Astrocyte (in vitro differentiated cells and primary cell): Measurements from ENCODE around the gene KLK13. TPM values are rescaled to one million over a fixed set of nuclear protein-coding genes. Genes with fewer than 3 reads are reported as not detected.

Experiments used
- DNase-seq: peaks from one replicate; pipeline ENCODE4 v3.0.0-alpha.2; 2010; ENCODE audit warnings: low read depth
- FAIRE-seq: peaks from 2 replicates; lab custom pipeline; 2011; peaks lifted over from hg19 to GRCh38; lab: Jason Lieb, UNC
- H2AFZ ChIP-seq: 2 replicates; pipeline ENCODE4 v1.6.0; 2012; ENCODE audit warnings: low read depth, low read length, inconsistent platforms
- H3K27ac ChIP-seq: 2 replicates; pipeline ENCODE4 v1.5.1; 2011; ENCODE audit warnings: low read depth, low read length, inconsistent platforms
- H3K27me3 ChIP-seq: 2 replicates; pipeline ENCODE4 v1.6.0; 2011; ENCODE audit warnings: low read length, inconsistent platforms; ENCODE audit not compliant: insufficient read depth
- H3K36me3 ChIP-seq: 2 replicates; pipeline ENCODE4 v1.5.1; 2011; ENCODE audit warnings: low read length, inconsistent platforms; ENCODE audit not compliant: insufficient read depth
- H3K4me1 ChIP-seq: 2 replicates; pipeline ENCODE4 v1.5.1; 2011; ENCODE audit warnings: low read length, inconsistent platforms; ENCODE audit not compliant: insufficient read depth
- H3K4me2 ChIP-seq: 2 replicates; pipeline ENCODE4 v1.6.0; 2012; ENCODE audit warnings: low read length, inconsistent platforms
- H3K4me3 ChIP-seq: 2 replicates; pipeline ENCODE4 v1.5.1; 2011; ENCODE audit warnings: low read depth, mild to moderate bottlenecking, low read length, inconsistent platforms; ENCODE audit not compliant: insufficient read depth
- H3K79me2 ChIP-seq: 2 replicates; pipeline ENCODE4 v1.6.0; 2012; ENCODE audit warnings: mild to moderate bottlenecking, low read length, inconsistent platforms; ENCODE audit not compliant: insufficient read depth
- H3K9ac ChIP-seq: 2 replicates; pipeline ENCODE4 v1.6.0; 2012; ENCODE audit warnings: mild to moderate bottlenecking, low read length, inconsistent platforms
- H3K9me3 ChIP-seq: 2 replicates; pipeline ENCODE4 v1.5.1; 2012; ENCODE audit warnings: low read depth, mild to moderate bottlenecking, low read length, inconsistent platforms; ENCODE audit not compliant: insufficient read depth
- H4K20me1 ChIP-seq: 2 replicates; pipeline ENCODE4 v1.6.0; 2012; ENCODE audit warnings: low read length, inconsistent platforms; ENCODE audit not compliant: insufficient read depth
- H3K27ac Mint-ChIP-seq: one replicate; pipeline ENCODE4 v1.8.0; 2021; ENCODE audit warnings: mild to moderate bottlenecking, mixed read lengths; ENCODE audit not compliant: unreplicated experiment
- H3K27me3 Mint-ChIP-seq: one replicate; pipeline ENCODE4 v1.8.0; 2021; ENCODE audit warnings: low read depth, mixed read lengths; ENCODE audit not compliant: unreplicated experiment
- H3K36me3 Mint-ChIP-seq: one replicate; pipeline ENCODE4 v1.8.0; 2021; ENCODE audit warnings: low read depth, mixed read lengths; ENCODE audit not compliant: unreplicated experiment
- H3K4me1 Mint-ChIP-seq: one replicate; pipeline ENCODE4 v1.8.0; 2021; ENCODE audit warnings: low read depth, mixed read lengths; ENCODE audit not compliant: unreplicated experiment
- H3K4me3 Mint-ChIP-seq: one replicate; pipeline ENCODE4 v1.8.0; 2021; ENCODE audit warnings: mild to moderate bottlenecking, moderate library complexity, mixed read lengths; ENCODE audit not compliant: unreplicated experiment
- H3K9me3 Mint-ChIP-seq: one replicate; pipeline ENCODE4 v1.8.0; 2021; ENCODE audit warnings: mild to moderate bottlenecking, mixed read lengths; ENCODE audit not compliant: unreplicated experiment
- CTCF ChIP-seq: IDR thresholded peaks from 2 replicates; pipeline ENCODE4 v1.5.1; 2011; ENCODE audit warnings: low read depth, mild to moderate bottlenecking, inconsistent platforms, low read length, moderate library complexity; ENCODE audit not compliant: insufficient read depth
- EZH2 ChIP-seq: IDR thresholded peaks from 2 replicates; pipeline ENCODE4 v1.6.1; 2012; ENCODE audit warnings: mild to moderate bottlenecking, low read length, inconsistent platforms; ENCODE audit not compliant: insufficient read depth
- total RNA-seq: library from RNA; stranded (reverse); gene quantifications from 2 replicates; pipeline ENCODE4 v1.2.1, GENCODE V29; 2021

KLK13 gene
- total RNA-seq, 1 donor from 2014 or later = 0.32 TPM

GRCh38 chr19:51012661-51013190 lies 52.2 kb downstream of the KLK13 start:
- H3K9ac ChIP-seq = no peak overlapping the region
- Mint-ChIP-seq H3K27ac (no peak overlapping the region), H3K4me1 (peaks cover 3% of the 10 kb centered on the region), H3K36me3 (no peaks in the 10 kb centered on the region), H3K4me3 (no peak overlapping the region), H3K9me3 (peaks cover 9% of the 10 kb centered on the region), H3K27me3 (peaks cover 57% of the 10 kb centered on the region)
- FAIRE-seq = no peak
- no peaks in the 10 kb centered on the region for H3K79me2 ChIP-seq
- H3K4me1 ChIP-seq = no peaks in the 10 kb centered on the region
- no peak overlapping the region for H2AFZ ChIP-seq
- no peaks in the 10 kb centered on the region for H4K20me1 ChIP-seq
- no peak overlapping the region for H3K4me2 ChIP-seq
- TF ChIP-seq EZH2 (no peak), CTCF (no peak)
- no peak for DNase-seq
- H3K27me3 ChIP-seq = peaks cover 5% of the 10 kb centered on the region
- H3K9me3 ChIP-seq = no peaks in the 10 kb centered on the region
- no peaks in the 10 kb centered on the region for H3K36me3 ChIP-seq
- no peak overlapping the region for H3K27ac ChIP-seq
- H3K4me3 ChIP-seq = no peak overlapping the region

DNA sequence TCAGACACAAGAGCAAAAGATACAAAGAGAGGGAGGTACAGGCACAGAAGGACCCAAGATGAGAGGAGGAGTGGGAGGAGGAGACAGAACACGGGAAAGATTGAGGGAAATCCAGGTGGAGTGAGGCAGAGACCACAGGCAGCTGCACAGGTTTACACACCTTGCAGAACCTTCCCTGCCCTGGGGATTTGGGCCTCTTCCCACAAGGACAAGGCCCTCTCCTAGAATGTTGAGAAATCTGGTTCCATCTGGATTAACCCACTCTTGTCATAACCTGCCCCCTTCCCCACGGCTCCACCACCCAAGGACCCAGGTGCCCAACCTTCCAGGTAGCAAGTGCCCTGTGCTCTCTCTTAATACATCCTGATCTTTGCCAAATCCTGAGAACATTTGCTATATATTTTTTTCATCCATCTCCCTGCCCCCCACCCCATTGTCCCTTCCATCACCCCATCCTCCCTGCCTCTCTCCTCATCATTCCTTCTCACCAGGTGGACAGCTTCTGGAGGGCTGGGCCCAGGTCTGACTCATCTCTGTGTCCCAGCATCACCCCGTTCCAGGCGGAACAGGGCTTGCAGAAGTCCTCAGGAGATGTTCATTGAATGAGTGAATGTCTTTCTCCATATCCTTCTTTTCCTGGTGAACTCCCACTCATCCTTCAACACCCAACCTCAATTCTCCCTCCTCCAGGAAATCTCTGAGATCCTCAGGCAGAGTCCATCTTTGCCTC lies 54.7 kb downstream of the KLK13 start:
- H3K4me1 ChIP-seq = no peaks in the 10 kb centered on the region
- H3K9ac ChIP-seq = no peak overlapping the region
- peaks cover 7% of the 10 kb centered on the region for H3K9me3 Mint-ChIP-seq
- no peak for FAIRE-seq
- H3K79me2 ChIP-seq = no peaks in the 10 kb centered on the region
- no peak overlapping the region for H3K4me2 ChIP-seq
- no peaks in the 10 kb centered on the region for H3K36me3 Mint-ChIP-seq
- H3K27ac Mint-ChIP-seq = no peak overlapping the region
- H3K4me3 ChIP-seq = no peak overlapping the region
- H3K9me3 ChIP-seq = peaks cover 2% of the 10 kb centered on the region
- no peak overlapping the region for H3K27ac ChIP-seq
- TF ChIP-seq EZH2 (no peak), CTCF (no peak)
- no peaks in the 10 kb centered on the region for H3K36me3 ChIP-seq
- H2AFZ ChIP-seq = no peak overlapping the region
- no peak overlapping the region for H3K4me3 Mint-ChIP-seq
- peaks cover 54% of the 10 kb centered on the region for H3K27me3 Mint-ChIP-seq
- H3K4me1 Mint-ChIP-seq = peaks cover 3% of the 10 kb centered on the region
- no peak for DNase-seq
- no peaks in the 10 kb centered on the region for H3K27me3 ChIP-seq
- H4K20me1 ChIP-seq = no peaks in the 10 kb centered on the region
